ENCODE data around the gene LIFR.

LIFR gene

DNA sequence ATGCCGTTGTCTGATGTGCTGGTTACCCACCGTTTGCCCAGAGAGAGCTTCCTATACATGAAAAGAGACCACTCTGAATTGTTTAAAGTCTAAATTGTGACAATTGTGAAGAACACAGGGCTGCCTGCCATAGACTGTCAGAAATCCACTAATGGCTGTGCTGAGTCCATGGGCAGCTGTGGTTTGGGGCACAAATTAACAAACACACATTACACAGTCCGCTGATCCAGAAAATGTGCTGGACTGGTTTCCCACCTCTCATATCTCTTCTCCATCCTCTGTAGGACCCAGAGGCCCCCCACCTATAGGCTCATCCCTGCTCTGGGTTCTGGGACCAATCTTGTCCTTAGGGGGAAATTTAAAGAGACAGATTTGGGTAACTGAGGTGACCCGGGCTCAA lies 19.0 kb upstream of the LIFR start:
- no peaks in the 10 kb centered on the region for H3F3A ChIP-seq (ENCODE audit: low read depth)
- no peaks in the 10 kb centered on the region for H3K9me3 ChIP-seq (ENCODE audit: insufficient read depth, low read depth, low read length)
- no peaks in the 10 kb centered on the region for H3K79me2 ChIP-seq (ENCODE audit: insufficient read depth, low read length)
- H4K20me1 ChIP-seq (ENCODE audit: insufficient read depth, low read length, poor library complexity, severe bottlenecking): no peaks in the 10 kb centered on the region
- H3K4me2 ChIP-seq (ENCODE audit: low read depth, low read length, poor library complexity, severe bottlenecking): no peak overlapping the region
- H3K4me3 ChIP-seq (ENCODE audit: low read length, poor library complexity, severe bottlenecking): no peak overlapping the region
- no peaks in the 10 kb centered on the region for H3K9me2 ChIP-seq (replicated peaks; ENCODE audit: low read depth, low read length)
- no peaks in the 10 kb centered on the region for H3K4me1 ChIP-seq (ENCODE audit: insufficient read depth, low read length, poor library complexity, severe bottlenecking)
- no peaks in the 10 kb centered on the region for H3K27me3 ChIP-seq (ENCODE audit: insufficient read depth, low read length, poor library complexity, severe bottlenecking)
- H3K36me3 ChIP-seq (ENCODE audit: insufficient read depth, low read length): no peaks in the 10 kb centered on the region
- H3K9ac ChIP-seq (ENCODE audit: low read depth, low read length, poor library complexity, severe bottlenecking): no peak overlapping the region
- H2AFZ ChIP-seq (ENCODE audit: low read length): no peak overlapping the region
- TF ChIP-seq EZH2phosphoT487 (IDR thresholded peaks at IDR 0.05; ENCODE audit: borderline replicate concordance): no peak
- TF ChIP-seq, protein P1, sequence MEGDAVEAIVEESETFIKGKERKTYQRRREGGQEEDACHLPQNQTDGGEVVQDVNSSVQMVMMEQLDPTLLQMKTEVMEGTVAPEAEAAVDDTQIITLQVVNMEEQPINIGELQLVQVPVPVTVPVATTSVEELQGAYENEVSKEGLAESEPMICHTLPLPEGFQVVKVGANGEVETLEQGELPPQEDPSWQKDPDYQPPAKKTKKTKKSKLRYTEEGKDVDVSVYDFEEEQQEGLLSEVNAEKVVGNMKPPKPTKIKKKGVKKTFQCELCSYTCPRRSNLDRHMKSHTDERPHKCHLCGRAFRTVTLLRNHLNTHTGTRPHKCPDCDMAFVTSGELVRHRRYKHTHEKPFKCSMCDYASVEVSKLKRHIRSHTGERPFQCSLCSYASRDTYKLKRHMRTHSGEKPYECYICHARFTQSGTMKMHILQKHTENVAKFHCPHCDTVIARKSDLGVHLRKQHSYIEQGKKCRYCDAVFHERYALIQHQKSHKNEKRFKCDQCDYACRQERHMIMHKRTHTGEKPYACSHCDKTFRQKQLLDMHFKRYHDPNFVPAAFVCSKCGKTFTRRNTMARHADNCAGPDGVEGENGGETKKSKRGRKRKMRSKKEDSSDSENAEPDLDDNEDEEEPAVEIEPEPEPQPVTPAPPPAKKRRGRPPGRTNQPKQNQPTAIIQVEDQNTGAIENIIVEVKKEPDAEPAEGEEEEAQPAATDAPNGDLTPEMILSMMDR (conservative IDR thresholded peaks at IDR 0.05; ENCODE audit: low read length): no peak

DNA sequence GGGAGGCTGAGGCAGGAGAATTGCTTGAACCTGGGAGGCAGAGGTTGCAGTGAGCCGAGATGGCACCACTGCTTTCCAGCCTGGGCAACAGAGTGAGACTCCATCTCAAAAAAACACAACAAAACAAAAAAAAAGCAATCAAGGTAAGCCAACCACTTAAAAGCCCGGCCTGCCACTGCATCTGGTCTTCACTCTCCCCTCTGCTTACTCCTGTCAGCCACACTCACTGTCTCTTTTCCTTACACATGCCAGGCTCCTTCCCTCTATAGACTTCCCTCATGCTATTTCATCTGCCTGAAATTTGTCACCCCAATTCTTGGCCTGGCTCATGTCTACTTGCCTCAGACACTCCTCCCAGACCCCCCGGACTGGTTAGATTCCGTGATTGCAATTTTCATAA lies 17.6 kb upstream of the LIFR start:
- Histone ChIP-seq H3K27me3 (ENCODE audit: insufficient read depth, low read length, poor library complexity, severe bottlenecking) (no peaks in the 10 kb centered on the region), H4K20me1 (ENCODE audit: insufficient read depth, low read length, poor library complexity, severe bottlenecking) (no peaks in the 10 kb centered on the region), H3K9me2 (replicated peaks; ENCODE audit: low read depth, low read length) (no peaks in the 10 kb centered on the region), H3K9ac (ENCODE audit: low read depth, low read length, poor library complexity, severe bottlenecking) (no peak overlapping the region), H3K4me1 (ENCODE audit: insufficient read depth, low read length, poor library complexity, severe bottlenecking) (no peaks in the 10 kb centered on the region), H3K9me3 (ENCODE audit: insufficient read depth, low read depth, low read length) (no peaks in the 10 kb centered on the region), H3K4me2 (ENCODE audit: low read depth, low read length, poor library complexity, severe bottlenecking) (no peak overlapping the region), H3K4me3 (ENCODE audit: low read length, poor library complexity, severe bottlenecking) (no peak overlapping the region), H3K36me3 (ENCODE audit: insufficient read depth, low read length) (no peaks in the 10 kb centered on the region), H3K79me2 (ENCODE audit: insufficient read depth, low read length) (no peaks in the 10 kb centered on the region), H2AFZ (ENCODE audit: low read length) (no peak overlapping the region), H3F3A (ENCODE audit: low read depth) (no peaks in the 10 kb centered on the region)
- TF ChIP-seq, protein P1 (conservative IDR thresholded peaks at IDR 0.05; ENCODE audit: low read length): no peak
- TF ChIP-seq EZH2phosphoT487 (IDR thresholded peaks at IDR 0.05; ENCODE audit: borderline replicate concordance): no peak

DNA sequence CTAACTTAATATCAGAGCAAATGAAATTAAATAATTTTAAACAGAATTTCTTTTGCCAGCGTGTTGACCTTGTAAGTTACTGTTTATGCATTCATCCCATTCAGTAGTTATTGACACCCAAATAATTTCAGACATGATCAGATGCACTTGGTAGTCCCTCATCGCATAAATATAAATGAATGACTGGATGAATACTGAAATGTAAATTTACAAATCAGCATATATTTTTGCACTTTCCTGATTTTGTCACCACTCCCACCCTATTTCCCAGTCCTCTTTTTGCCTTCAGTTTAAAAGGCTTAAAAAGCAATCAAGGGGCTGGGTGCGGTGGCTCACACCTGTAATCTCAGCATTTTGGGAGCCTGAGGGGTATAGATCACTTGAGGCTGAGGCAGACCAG lies 17.1 kb upstream of the LIFR start:
- Histone ChIP-seq H3K4me2 (ENCODE audit: low read depth, low read length, poor library complexity, severe bottlenecking) (no peak overlapping the region), H3F3A (ENCODE audit: low read depth) (no peaks in the 10 kb centered on the region), H3K9me2 (replicated peaks; ENCODE audit: low read depth, low read length) (no peaks in the 10 kb centered on the region), H3K36me3 (ENCODE audit: insufficient read depth, low read length) (no peaks in the 10 kb centered on the region), H3K9ac (ENCODE audit: low read depth, low read length, poor library complexity, severe bottlenecking) (no peak overlapping the region), H3K27me3 (ENCODE audit: insufficient read depth, low read length, poor library complexity, severe bottlenecking) (no peaks in the 10 kb centered on the region), H4K20me1 (ENCODE audit: insufficient read depth, low read length, poor library complexity, severe bottlenecking) (no peaks in the 10 kb centered on the region), H3K4me3 (ENCODE audit: low read length, poor library complexity, severe bottlenecking) (no peak overlapping the region), H3K79me2 (ENCODE audit: insufficient read depth, low read length) (no peaks in the 10 kb centered on the region), H3K4me1 (ENCODE audit: insufficient read depth, low read length, poor library complexity, severe bottlenecking) (no peaks in the 10 kb centered on the region), H2AFZ (ENCODE audit: low read length) (no peak overlapping the region), H3K9me3 (ENCODE audit: insufficient read depth, low read depth, low read length) (no peaks in the 10 kb centered on the region)
- TF ChIP-seq, protein P1 (conservative IDR thresholded peaks at IDR 0.05; ENCODE audit: low read length): no peak
- TF ChIP-seq EZH2phosphoT487 (IDR thresholded peaks at IDR 0.05; ENCODE audit: borderline replicate concordance): no peak

All from Loucy (cell line).